Nucleus accumbens (tissue), 56 donors: ENCODE measurements around the gene CFL1.
A peak's percentile ranks its signal among the peaks of the same experiment; 100 is the strongest.

Source experiments
- DNase-seq, 56 donors: peaks; one replicate each; lab custom pipeline; 2025; lab: John Stamatoyannopoulos, UW

The CFL1 gene

GRCh38 chr11:65857853-65858680, at the start of gene CFL1:
Gene CFL1, minus strand, starts transcription at chr11:65858180. Its CDS starts 81 bp downstream, at chr11:65858099.
- DNase-seq = peak; percentile 67 to 99 (median 96)

DNA sequence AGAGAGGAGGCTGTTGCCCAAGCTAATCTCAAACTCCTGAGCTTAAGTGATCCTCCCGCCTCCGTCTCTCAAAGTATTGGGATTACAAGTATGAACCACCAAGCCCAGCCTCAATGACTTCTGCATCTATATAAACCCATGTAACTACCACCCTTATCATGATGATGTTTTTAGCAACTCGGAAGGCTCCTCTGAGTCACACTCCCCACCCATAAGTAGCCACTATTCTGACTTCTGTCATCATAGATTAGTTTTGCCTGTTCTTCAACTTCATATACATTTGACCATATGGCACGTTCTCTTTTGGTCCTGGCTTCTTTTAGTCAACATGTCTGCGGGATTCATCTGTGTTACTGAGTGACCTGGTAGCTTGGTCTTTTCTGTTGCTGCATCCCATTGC, 48.6 kb upstream of the CFL1 start:
- DNase-seq = no peak

DNA sequence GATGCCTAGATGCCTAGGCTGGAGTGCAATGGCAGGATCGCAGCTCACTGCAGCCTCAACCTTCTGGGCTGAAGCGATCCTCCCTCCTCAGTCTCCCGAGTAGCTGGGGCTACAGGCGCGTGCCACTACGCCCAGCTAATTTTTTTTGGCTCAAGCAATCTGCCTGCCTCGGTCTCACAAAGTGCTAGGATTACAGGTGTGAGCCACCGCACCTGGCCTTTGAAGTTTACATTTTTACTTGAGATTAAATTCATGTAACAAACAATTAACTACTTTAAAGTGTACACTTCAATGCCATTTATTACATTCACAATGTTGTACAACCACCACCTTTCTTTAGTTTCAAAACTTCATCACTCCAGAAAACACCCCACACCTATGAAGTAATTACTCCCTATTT, 45.7 kb upstream of the CFL1 start:
- no peak for DNase-seq

DNA sequence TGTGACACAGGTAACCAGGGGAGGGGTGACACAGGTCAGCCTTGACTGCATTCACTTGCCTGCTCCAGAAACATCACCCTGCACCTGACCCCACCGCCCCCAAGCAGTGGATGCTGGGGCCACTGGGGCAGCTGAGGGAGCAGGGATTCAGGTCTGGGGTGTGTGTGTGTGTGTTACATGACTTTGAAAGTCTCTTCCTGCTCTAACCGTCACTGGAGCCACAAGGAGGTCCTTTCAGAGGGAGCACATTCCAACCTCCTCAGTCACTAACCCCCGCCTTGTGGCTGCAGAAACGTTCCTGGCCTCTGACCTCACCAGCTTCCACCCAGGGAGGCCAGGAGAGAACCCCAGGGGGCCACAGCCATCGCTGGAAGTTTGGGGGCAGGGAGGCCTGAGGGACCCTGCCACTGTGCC, 45.1 kb upstream of the CFL1 start:
- no peak for DNase-seq

DNA sequence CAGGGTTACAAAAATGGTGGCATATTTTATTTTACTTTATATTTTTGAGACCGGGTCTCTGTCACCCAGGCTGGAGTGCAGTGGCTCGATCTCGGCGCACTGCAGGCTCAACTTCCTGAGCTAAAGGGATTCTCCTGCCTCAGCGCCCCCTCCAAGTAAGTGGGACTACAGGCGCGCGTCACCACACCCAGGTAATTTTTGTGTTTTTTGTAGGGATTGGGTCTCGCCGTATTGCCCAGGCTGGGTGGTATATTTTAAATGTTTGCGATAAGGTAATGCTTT, 42.9 kb upstream of the CFL1 start:
- DNase-seq = no peak

DNA sequence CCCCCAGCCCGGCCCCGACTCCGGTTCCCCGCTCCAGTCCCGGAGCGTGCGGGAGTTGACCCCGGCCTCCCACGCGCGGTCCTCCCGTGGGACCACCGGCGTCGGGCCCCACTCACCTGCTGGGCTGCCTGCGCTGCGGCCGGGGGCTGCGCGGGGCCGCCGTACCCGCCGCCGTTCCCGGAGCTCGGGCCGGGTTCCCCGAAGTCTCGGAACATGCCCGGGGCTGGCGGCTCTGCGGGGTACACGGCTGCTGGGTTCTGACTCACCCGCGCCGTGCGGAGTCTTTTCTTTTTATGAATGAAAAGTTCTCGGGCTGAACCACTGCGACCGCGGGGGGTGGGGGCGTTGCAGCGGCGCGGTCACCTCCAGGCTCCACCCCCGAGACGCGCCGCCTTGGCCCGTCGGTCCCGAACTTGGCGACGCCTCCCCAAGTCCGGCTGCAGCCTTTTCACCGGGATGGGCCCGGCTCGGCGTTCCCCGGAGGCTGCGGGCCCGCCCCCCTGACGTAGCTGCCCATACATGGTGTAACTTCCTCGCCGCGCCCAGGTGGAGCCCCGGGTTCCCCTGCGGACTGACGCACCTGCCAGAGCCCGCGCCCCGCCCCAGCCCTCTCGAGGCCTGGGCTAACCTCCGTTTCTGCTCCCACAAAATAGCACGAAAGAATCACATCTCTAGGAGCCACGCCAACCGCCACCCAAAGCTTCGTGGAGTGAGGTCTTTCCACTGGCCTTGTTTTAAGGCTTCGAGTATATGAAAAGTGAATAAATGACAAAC, 42.3 kb upstream of the CFL1 start, which contains the start of gene FOSL1:
Gene FOSL1 (minus strand): TSS at position 264 of the 774 bp plus-strand sequence. CDS start 49 bp downstream, at position 215.
- peak in 45 of 56 donors; percentile 15 to 95 (median 50) for DNase-seq

DNA sequence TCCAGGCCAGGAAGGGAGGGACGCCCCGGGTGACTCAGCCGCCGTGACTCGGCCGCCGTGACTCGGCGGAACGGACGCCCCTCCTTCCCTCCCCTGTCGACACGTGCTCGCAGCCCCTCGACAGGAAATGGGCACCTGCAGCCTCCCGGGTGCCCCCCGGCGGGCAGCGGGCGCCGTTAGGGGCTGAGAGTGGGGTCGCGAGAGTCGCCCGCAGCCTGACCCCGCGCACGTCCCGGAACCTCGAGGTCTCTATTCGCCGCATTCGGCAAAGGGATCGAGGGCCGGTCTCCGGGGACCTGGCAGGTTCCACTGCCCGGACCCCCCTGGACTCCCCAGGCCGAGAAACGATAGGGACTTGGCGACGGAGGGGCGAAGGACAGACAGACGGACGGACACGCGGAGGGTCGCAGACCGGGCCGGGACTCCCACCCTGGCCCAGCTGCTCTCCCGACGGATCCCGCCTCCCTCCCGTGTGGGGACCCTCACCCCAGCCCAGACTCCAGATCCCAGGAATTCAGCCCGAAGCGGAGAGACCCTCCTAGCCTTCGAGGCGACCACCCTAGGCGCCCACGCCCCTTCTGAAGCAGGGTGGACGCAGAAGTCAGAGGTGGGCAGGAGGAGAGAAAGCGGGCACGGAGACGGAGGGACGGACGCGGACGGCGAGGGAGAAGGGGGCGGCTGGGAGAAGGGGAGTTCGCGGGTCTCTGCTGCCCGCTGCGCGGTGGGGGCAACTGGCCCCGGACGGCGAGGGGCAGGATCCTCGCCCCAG, 41.6 kb upstream of the CFL1 start:
- DNase-seq = peak in 1 of 56 donors; percentile 44

DNA sequence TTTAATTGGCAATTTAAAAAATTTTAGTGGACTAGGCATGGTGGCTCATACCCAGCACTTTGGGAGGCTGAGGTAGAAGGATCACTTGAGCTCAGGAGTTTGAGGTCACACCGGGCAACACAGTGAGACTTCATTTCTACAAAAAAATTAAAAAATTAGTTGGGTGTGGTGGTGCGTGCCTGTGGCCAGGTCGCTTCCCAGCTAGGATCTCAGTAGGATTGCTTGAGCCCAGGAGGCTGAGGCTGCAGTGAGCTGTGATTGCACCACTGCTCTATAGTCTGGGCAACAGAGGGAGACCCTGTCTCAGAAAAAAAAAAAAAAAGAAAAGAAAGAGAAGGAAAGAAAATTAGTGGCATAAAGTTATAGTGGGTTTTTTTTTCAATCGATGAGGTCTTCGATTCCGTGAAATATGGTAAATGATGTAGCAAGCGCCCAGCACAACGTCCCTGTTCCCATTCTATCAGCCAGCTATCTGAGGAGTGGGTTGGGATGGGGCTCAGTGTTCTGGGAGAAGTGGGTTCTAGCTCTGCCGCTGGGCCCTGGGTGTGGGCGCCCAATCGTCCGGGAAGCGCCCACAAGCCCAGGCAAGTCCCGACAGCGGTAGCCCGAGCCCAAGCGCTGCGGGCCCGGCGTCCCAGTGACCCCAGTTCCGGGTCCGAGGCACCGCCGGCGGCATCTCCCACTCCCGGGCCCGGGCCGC, 40.8 kb upstream of the CFL1 start:
- no peak for DNase-seq

DNA sequence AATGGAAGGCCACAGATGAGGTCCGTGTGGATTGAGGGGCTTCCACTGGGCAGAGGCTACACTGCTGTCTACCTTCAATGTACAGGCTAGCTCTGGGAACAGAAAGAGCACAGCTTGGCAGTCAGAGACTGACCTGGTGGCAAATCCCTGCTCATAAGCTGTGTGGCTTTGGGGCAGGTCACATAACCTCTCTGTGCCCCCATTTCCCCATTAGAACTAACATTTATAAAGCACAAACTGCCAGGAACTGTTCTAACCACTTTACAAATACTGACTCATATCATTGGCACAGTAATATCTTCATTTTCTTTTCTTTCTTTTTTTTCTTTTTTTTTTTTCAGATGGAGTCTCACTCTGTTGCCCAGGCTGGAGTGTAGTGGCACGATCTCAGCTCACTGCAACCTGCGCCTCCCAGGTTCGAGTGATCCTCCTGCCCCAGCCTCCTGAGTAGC, 39.1 kb upstream of the CFL1 start:
- DNase-seq = no peak

DNA sequence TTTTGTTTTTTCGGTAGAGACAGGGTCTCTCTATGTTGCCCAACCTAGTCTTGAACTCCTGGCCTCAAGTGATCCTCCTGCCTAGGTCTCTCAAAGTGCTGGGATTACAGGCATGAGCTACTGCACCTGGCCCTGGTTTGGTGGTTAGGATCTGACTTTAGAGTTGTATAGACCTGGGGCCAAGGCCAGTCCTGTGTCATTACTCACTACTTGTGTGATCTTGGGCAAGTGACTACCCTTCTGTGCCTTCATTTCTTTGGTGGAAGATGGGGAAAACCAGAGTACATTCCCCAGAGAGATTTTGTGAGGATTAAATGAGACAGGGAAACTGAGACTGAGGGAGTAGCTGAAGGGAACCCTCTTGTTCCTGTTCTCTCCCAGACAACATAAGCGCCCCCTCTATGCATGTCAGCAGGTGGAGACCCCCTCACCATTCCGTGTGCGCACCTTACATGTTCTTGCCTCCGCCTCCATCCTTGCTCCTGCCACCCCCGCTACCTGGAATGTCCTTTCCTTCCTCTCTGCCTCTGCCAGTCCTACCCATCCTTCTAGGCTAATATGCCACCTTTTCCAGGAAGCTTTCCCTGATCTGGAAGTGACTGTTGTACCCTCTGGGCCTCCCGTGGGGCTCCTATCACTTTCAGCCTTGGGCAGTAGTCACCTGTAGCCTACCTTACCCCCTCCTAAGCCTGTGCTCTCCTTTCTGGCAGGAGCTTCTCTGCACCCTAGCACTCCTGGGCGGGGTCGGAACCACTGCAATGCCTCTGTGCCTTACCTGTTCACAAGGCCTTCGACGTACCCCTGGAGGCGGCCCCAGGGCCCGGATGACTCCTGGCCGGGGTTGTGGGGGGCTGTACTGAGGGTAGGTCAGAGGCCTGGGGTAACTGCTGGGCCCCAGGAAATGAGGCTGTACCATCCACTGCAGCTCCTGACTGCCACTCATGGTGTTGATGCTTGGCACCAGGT, 38.3 kb upstream of the CFL1 start:
- no peak for DNase-seq

GRCh38 chr11:65895482-65895981, 37.6 kb upstream of the CFL1 start:
- DNase-seq = no peak

- DNase-seq = peak in 5 of 56 donors; percentile 12 to 26 (median 16)
These were observed 36.1 kb upstream of the CFL1 start for GRCh38 chr11:65894034-65894591.

DNA sequence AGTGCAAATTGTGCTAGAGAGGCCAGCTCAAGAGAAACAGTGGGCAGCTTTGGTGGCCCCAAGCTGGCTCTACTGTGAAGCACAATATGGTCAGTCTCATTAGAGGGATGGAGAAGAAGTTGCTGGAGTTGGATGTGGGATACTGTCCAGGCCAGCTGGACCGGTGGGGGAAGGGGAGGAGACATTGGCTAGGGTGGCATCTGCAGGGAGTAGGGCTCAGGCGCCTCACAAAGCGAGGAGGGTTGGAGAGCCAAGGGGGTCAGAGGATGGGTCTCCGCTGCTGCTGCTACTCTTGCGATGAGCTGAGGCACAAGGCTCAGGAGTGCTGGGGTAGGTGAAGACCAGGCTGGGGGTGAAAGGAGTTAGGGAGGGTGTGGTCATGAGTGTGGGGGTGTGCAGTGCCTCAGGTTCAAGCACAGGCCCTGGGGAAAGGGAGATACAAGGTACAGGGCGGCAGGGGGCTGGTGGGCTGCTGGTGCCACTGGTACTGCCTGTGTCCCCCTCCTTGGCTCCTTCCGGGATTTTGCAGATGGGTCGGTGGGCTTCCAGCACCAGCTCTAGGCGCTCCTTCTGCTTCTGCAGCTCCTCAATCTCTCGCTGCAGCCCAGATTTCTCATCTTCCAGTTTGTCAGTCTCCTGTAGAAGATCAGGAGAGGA, 34.8 kb upstream of the CFL1 start:
- peak in 3 of 56 donors; percentile 11 to 25 (median 23) for DNase-seq

DNA sequence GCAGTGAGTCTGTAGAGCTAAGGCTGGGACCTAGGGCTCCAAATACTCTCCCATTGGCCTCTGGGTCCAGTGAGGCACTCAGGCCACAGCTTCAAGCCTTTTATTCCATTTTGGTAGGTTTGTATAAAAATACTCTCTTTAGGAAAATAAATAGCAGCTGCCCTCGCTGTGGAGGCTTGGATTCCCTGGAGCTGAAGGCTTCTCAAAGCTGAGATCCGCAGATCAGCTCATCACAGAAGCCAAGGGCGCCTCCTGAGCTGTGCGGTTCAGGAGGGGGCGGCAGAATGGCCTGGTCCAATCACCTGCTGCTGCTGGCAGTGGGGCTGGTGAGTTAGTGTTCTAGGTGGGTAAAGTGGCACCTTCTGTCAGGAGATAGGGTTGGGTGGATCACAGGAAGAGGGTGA, 34.2 kb upstream of the CFL1 start:
- DNase-seq = peak in 2 of 56 donors; percentile 6 to 41

DNA sequence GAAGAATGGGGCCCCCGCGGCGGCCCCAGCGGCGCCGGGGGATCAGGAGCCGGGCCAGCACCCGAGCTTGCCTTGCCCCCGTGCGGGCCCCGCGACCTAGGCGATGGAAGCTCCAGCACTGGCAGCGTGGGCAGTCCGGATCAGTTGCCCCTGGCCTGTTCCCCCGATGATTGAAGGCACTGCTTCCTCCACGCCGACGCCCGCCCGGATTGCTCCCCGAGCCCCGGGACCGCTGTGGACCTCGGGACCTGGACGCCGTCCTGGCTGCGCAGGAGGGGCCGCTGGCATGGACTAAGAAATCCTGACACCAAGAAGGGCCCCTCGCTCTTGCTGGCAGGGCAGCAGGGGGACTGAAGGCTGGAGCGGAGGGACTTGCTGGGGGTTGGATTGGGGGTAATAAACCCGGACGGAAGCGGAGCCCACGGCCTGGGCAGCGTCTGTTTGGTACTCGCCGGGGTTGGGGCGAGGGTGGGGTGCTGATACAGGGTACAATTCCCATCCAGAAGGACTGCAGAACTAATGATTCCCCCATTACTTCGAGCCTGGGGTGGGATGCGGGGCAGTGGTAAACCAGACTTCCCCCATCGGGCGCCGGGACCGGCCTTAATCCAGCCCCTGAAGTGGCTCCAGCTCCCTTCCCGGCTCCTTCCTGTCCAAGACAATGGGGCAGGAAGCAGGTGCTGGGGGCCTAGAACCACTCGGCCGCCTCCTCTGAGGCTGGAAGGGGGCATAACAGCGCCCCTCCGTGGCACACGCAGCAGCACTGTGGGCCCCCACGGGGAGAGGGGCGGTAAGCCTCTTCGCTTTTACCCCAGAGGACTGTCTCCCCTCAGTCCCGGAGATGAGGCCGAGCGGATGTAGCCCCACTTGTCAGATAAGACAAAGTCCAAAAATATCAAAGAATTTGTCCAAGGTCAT, 33.5 kb upstream of the CFL1 start:
- peak in 5 of 56 donors; percentile 11 to 34 (median 17) for DNase-seq

DNA sequence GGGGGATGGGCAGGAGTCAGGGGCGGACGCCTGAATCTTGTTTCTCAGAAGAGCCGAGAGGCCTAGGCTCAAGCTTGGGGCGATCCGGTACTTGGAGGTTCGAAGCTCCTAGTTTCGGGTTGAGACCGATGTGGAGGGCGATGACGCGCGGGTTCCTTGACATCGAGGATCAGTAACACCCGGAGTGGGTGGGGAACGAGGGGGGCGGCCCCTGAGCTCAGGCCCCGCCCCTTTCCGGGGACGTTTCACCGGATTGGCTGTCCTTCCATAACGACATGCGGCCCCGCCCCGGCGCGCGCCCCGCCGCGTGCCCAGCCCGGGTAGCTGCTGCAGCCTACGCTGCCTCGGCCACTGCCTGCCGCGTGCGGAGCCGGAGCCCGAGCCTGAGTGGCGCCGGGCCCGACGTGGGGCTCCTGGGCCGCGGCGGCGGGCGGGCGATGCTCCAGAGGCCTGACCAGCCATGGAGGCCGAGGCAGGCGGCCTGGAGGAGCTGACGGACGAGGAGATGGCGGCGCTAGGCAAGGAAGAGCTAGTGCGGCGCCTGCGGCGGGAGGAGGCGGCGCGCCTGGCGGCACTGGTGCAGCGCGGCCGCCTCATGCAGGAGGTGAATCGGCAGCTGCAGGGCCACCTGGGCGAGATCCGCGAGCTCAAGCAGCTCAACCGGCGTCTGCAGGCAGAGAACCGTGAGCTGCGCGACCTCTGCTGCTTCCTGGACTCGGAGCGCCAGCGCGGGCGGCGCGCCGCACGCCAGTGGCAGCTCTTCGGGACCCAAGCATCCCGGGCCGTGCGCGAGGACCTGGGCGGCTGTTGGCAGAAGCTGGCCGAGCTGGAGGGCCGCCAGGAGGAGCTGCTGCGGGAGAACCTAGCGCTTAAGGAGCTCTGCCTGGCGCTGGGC, 32.6 kb upstream of the CFL1 start, which contains the start of gene CCDC85B:
Gene CCDC85B (plus strand): TSS at position 350 of the 895 bp plus-strand sequence. CDS start 111 bp downstream, at position 461.
- DNase-seq = peak; percentile 70 to 99 (median 96)
